HL-60 (cell line): ENCODE results near the gene LST1.

ENCODE experiments used
- CTCF ChIP-seq: IDR thresholded peaks from one replicate; pipeline ENCODE4 v1.5.1; 2011; ENCODE audit warnings: low read length, control low read depth, inconsistent platforms; ENCODE audit not compliant: insufficient read depth
- POLR2AphosphoS5 ChIP-seq: IDR thresholded peaks from 2 replicates; pipeline ENCODE4 v1.6.1; 2012; ENCODE audit warnings: low read depth
- REST ChIP-seq: IDR thresholded peaks from 2 replicates; pipeline ENCODE4 v1.6.1; 2012; ENCODE audit warnings: low read depth; ENCODE audit not compliant: insufficient replicate concordance

- no peak for TF ChIP-seq CTCF
- TF ChIP-seq POLR2AphosphoS5 = no peak
- TF ChIP-seq REST = no peak
These were observed 48.1 kb downstream of the LST1 start for GRCh38 chr6:31634131-31634530.
